ENCODE data around the gene HS6ST3.

HS6ST3 gene

DNA sequence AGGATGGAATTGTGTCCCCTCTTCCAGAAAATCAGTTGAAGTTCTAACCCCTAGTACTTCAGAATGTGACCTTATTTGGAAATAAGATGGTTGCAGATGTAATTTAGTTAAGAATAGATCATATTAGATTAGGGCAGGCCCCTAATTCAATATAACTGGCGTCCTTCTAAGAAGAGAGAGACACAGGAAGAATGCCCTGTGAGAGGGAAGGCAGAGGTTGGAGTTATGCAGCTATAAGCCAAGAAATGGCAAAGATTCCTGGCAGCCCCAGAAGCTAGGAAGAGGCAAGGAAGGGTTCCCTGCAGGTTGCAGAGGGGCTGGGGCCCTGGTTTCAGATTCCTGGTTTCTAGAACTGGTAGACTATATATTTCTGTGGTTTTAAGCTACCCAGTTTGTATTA lies 30.0 kb downstream of the HS6ST3 start:
- ChIA-PET POLR2A (no interaction called here), CTCF (no interaction called here)
- no peak for DNase-seq (ENCODE audit: extremely low spot score)
- TF ChIP-seq L3MBTL2 (conservative IDR thresholded peaks at IDR 0.05) (no peak), FOXM1 (IDR thresholded peaks at IDR 0.05; ENCODE audit: borderline replicate concordance) (no peak), FOXA1 (IDR thresholded peaks at IDR 0.05) (no peak), ARNT (IDR thresholded peaks at IDR 0.05) (no peak), TARDBP (IDR thresholded peaks at IDR 0.05) (no peak), CTBP1 (IDR thresholded peaks at IDR 0.05; ENCODE audit: borderline replicate concordance) (no peak), ELF4 (IDR thresholded peaks at IDR 0.05) (no peak), ZNF384 (IDR thresholded peaks at IDR 0.05) (no peak), HDGF (IDR thresholded peaks at IDR 0.05; ENCODE audit: borderline replicate concordance) (no peak), SP1 (IDR thresholded peaks at IDR 0.05) (no peak), FOXK2 (IDR thresholded peaks at IDR 0.05) (no peak), SUZ12 (IDR thresholded peaks at IDR 0.05) (no peak)
- TF ChIP-seq, protein P1, sequence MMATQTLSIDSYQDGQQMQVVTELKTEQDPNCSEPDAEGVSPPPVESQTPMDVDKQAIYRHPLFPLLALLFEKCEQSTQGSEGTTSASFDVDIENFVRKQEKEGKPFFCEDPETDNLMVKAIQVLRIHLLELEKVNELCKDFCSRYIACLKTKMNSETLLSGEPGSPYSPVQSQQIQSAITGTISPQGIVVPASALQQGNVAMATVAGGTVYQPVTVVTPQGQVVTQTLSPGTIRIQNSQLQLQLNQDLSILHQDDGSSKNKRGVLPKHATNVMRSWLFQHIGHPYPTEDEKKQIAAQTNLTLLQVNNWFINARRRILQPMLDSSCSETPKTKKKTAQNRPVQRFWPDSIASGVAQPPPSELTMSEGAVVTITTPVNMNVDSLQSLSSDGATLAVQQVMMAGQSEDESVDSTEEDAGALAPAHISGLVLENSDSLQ (IDR thresholded peaks at IDR 0.05) = no peak

DNA sequence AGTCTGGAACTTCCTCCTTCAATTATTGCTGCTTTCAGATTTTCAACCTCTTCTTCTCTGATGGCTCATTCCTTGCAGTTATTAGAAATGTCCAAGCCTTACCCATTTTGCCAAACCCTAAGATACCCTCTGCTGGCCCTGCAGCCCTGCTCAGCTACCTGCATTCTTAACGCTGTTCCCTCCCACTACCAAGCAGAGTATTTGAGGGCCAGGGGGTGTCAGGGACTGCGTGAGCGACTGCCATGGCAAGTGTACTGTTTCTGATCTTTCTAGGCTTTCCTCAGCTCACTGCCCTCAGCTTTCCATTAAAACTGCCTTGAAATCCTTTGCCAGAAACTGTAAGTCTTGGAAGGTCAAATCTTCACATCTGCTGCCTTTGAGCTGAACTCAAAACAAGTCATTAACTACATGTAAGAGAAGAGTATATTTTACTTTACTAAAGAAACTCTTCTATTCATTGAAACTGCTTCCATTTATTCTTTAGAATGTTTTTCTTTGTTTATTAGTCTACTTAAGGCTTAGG lies 41.0 kb downstream of the HS6ST3 start:
- DNase-seq (ENCODE audit: extremely low spot score) = no peak
- POLR2A ChIA-PET = no interaction called here
- CTCF ChIA-PET = no interaction called here
- TF ChIP-seq FOXM1 (IDR thresholded peaks at IDR 0.05; ENCODE audit: borderline replicate concordance) (no peak), CTBP1 (IDR thresholded peaks at IDR 0.05; ENCODE audit: borderline replicate concordance) (no peak), FOXK2 (IDR thresholded peaks at IDR 0.05) (no peak)

DNA sequence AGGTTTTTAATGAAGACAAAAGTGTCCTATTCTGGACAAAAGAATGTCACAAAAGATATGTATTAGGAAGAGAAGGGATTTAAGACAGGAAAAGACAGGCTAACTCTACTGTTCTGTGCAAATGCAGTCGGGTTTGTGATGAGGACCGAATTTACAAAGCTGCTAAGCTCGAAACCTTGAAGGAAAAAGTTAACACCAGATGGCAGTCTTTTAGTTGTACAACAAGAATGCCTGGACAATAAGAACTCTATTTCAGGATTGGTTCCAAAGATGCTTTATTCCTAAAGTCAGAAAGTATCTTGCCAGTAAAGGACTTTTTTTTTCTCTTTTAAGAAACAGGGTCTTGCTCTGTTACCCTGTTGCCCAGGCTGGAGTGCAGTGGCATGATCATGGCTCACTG lies 51.1 kb downstream of the HS6ST3 start:
- DNase-seq (ENCODE audit: extremely low spot score) = no peak
- POLR2A ChIA-PET = no interaction called here
- no peak for TF ChIP-seq NFRKB (IDR thresholded peaks at IDR 0.05)
- TF ChIP-seq FOXA1 (IDR thresholded peaks at IDR 0.05) = no peak
- no peak for TF ChIP-seq CTBP1 (IDR thresholded peaks at IDR 0.05; ENCODE audit: borderline replicate concordance)
- TF ChIP-seq SUZ12 (IDR thresholded peaks at IDR 0.05) = no peak
- TF ChIP-seq SP1 (IDR thresholded peaks at IDR 0.05) = no peak
- TF ChIP-seq ARNT (IDR thresholded peaks at IDR 0.05) = no peak
- TF ChIP-seq HDGF (IDR thresholded peaks at IDR 0.05; ENCODE audit: borderline replicate concordance) = no peak
- CTCF ChIA-PET = interaction anchor here (0.6 to 0.8 kb wide), 3 partner anchors 109 to 139 kb away, joined by 4 to 11 read pairs (median 6); no protein-coding TSS in a partner anchor

DNA sequence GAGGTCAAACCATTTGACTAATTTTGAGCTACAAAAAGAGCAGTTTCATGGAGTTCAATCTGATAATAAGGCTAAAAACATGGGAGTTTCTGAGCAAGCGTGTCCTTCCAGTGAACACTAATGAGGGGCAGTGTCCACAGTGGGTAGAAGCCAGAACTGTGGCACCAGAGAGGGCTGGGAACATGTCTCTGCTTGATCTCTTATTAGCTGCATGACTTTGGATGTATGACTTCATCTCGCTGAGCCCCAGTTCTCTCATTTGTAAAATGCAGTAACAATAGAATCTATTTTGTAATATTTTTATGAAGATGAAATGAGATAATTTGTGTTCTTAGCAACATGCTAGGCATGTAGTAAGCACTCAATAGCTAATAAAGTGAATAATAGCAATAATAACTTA lies 69.8 kb downstream of the HS6ST3 start:
- ChIA-PET CTCF (interaction anchor here (1.2 kb wide), 1 partner anchor 140 kb away, joined by 3 read pairs; no protein-coding TSS in a partner anchor), POLR2A (no interaction called here)
- DNase-seq (ENCODE audit: extremely low spot score) = no peak
- no peak for TF ChIP-seq ARNT (IDR thresholded peaks at IDR 0.05)
- no peak for TF ChIP-seq ELF4 (IDR thresholded peaks at IDR 0.05)
- TF ChIP-seq FOXK2 (IDR thresholded peaks at IDR 0.05) = no peak
- no peak for TF ChIP-seq SUZ12 (IDR thresholded peaks at IDR 0.05)
- TF ChIP-seq CTBP1 (IDR thresholded peaks at IDR 0.05; ENCODE audit: borderline replicate concordance) = no peak
- TF ChIP-seq TARDBP (IDR thresholded peaks at IDR 0.05) = no peak

DNA sequence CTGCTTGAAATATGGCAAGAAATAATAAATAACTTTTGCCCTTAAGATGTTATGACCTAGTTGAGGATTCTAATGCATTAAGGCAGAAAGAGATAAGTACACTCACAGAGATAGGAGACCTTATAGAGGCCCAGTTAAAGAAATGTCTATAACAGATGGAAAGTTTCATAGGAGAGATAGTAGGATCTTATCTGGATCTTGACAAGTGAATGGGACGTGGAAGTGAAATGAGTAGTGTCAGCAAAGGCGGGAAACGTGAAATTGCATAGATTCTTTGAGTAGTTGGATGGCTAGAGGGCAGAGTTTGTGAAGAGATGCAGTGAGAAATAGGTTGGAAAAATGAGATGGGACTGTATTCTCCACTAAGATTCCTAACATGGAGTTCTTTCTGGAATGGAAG lies 71.2 kb downstream of the HS6ST3 start:
- ChIA-PET CTCF (no interaction called here), POLR2A (no interaction called here)
- TF ChIP-seq FOXM1 (IDR thresholded peaks at IDR 0.05; ENCODE audit: borderline replicate concordance) = no peak
- TF ChIP-seq HDGF (IDR thresholded peaks at IDR 0.05; ENCODE audit: borderline replicate concordance) = no peak
- TF ChIP-seq SUZ12 (IDR thresholded peaks at IDR 0.05) = no peak
- no peak for TF ChIP-seq L3MBTL2 (conservative IDR thresholded peaks at IDR 0.05)
- TF ChIP-seq LEF1 (IDR thresholded peaks at IDR 0.05; ENCODE audit: borderline replicate concordance) = no peak
- TF ChIP-seq ELF4 (IDR thresholded peaks at IDR 0.05) = no peak
- TF ChIP-seq CTBP1 (IDR thresholded peaks at IDR 0.05; ENCODE audit: borderline replicate concordance) = no peak
- TF ChIP-seq FOXK2 (IDR thresholded peaks at IDR 0.05) = no peak
- TF ChIP-seq NFRKB (IDR thresholded peaks at IDR 0.05) = no peak
- no peak for TF ChIP-seq SP1 (IDR thresholded peaks at IDR 0.05)
- no peak for TF ChIP-seq FOXA1 (IDR thresholded peaks at IDR 0.05)
- no peak for TF ChIP-seq BHLHE40 (IDR thresholded peaks at IDR 0.05; ENCODE audit: borderline replicate concordance)
- no peak for TF ChIP-seq ARNT (IDR thresholded peaks at IDR 0.05)
- no peak for DNase-seq (ENCODE audit: extremely low spot score)

DNA sequence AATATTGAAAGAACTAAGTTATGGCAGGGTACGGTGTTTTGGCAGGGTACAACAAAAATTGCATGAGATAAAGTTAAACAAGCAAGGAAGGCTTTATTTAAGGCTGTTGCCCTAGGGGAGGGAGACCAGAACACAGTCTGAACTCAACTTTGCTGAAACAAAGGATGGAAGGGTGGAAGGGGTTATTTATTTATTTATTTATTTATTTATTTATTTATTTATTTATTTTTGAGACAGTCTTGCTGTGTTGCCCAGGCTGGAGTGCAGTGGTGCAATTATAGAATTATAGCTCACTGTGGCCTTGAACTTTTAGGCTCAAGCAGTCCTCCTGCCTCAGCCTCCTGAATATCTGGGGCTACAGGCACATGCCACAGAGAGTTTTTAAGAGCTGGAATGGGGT lies 75.9 kb downstream of the HS6ST3 start:
- no peak for DNase-seq (ENCODE audit: extremely low spot score)
- no peak for TF ChIP-seq SP1 (IDR thresholded peaks at IDR 0.05)
- TF ChIP-seq, protein P1 (IDR thresholded peaks at IDR 0.05) = no peak
- no peak for TF ChIP-seq SUZ12 (IDR thresholded peaks at IDR 0.05)
- no peak for TF ChIP-seq CTBP1 (IDR thresholded peaks at IDR 0.05; ENCODE audit: borderline replicate concordance)
- no peak for TF ChIP-seq HDGF (IDR thresholded peaks at IDR 0.05; ENCODE audit: borderline replicate concordance)
- no peak for TF ChIP-seq L3MBTL2 (conservative IDR thresholded peaks at IDR 0.05)
- TF ChIP-seq FOXM1 (IDR thresholded peaks at IDR 0.05; ENCODE audit: borderline replicate concordance) = no peak
- no peak for TF ChIP-seq TARDBP (IDR thresholded peaks at IDR 0.05)
- TF ChIP-seq NFRKB (IDR thresholded peaks at IDR 0.05) = no peak
- TF ChIP-seq BHLHE40 (IDR thresholded peaks at IDR 0.05; ENCODE audit: borderline replicate concordance) = no peak
- TF ChIP-seq LEF1 (IDR thresholded peaks at IDR 0.05; ENCODE audit: borderline replicate concordance) = no peak
- TF ChIP-seq FOXK2 (IDR thresholded peaks at IDR 0.05) = no peak
- no peak for TF ChIP-seq ELF4 (IDR thresholded peaks at IDR 0.05)
- TF ChIP-seq FOXA1 (IDR thresholded peaks at IDR 0.05) = no peak
- no peak for TF ChIP-seq ARNT (IDR thresholded peaks at IDR 0.05)
- no peak for TF ChIP-seq ZNF384 (IDR thresholded peaks at IDR 0.05)
- POLR2A ChIA-PET = no interaction called here
- CTCF ChIA-PET = no interaction called here

DNA sequence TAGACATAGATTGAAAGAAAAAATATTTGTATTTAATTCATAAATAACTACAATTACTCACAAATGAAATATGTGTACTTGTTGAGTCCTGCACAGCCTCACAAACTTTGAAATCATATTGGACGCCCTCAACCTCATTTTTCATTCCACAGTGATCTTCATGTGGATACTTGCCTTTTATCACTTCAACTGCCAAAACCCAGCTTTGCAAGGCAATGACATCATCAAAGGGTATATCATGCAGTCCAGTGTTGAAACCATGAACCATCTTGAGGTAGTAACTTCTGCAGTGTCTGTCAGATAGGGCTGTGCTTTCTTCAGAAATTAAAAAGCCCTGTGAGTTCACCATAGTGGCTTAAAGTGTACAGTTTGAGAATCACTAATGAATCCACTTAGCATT lies 82.2 kb downstream of the HS6ST3 start:
- TF ChIP-seq SP1 (IDR thresholded peaks at IDR 0.05) (no peak), L3MBTL2 (conservative IDR thresholded peaks at IDR 0.05) (no peak), HDGF (IDR thresholded peaks at IDR 0.05; ENCODE audit: borderline replicate concordance) (no peak), FOXA1 (IDR thresholded peaks at IDR 0.05) (no peak), ELF4 (IDR thresholded peaks at IDR 0.05) (no peak), ZNF384 (IDR thresholded peaks at IDR 0.05) (no peak), NFRKB (IDR thresholded peaks at IDR 0.05) (no peak), FOXK2 (IDR thresholded peaks at IDR 0.05) (no peak), TARDBP (IDR thresholded peaks at IDR 0.05) (no peak), CTBP1 (IDR thresholded peaks at IDR 0.05; ENCODE audit: borderline replicate concordance) (no peak), FOXM1 (IDR thresholded peaks at IDR 0.05; ENCODE audit: borderline replicate concordance) (no peak)
- TF ChIP-seq, protein P1 (IDR thresholded peaks at IDR 0.05) = no peak
- ChIA-PET CTCF (no interaction called here), POLR2A (no interaction called here)
- DNase-seq (ENCODE audit: extremely low spot score) = no peak

All from HEK293T (cell line).